HG02678 (cell line): ENCODE results near the gene C1orf210.

Experiments used
- ATAC-seq: cut with Tn5 transposase; IDR thresholded peaks from one replicate; pipeline ENCODE4 v1.9.1; 2021; ENCODE audit warnings: mild to moderate bottlenecking, moderate library complexity; ENCODE audit not compliant: unreplicated experiment

C1orf210 gene

DNA sequence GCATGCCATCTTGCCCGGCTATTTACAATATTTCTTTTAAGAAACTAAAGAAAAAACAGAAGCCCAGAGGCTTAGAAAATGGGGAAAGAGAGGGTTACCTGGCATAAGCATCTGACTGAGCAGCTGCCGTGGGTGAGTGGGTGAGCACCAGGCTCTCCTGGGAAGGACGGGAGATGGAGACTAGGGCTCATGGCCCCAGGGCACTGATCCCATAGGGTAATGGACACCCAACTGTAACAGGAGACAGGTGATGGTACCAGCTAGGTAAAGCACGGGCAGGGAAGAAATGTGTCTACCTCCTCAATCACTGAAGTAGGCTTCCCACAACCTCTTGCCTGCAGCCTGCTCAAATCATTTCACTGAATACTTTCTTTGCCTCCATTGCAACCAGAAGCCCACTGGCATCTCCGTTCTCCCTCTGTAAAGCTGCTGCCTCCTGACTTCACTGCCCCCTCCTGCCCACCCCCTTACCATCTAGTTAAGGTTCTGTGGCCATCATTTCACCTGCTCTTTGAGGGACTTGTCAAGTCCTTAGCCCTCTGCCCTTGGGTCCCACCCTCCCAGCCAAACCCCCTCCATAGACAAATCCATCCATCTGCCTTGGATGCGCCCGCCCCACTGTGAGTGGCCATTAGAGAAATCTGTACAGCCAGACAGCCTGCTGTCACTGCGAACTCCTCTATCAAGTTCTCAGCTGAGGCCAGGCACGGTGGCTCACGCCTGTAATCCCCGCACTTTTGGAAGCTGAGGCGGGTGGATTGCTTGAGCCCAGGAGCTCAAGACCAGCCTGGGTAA is 9.4 kb downstream of the C1orf210 start:
- no peak for ATAC-seq

DNA sequence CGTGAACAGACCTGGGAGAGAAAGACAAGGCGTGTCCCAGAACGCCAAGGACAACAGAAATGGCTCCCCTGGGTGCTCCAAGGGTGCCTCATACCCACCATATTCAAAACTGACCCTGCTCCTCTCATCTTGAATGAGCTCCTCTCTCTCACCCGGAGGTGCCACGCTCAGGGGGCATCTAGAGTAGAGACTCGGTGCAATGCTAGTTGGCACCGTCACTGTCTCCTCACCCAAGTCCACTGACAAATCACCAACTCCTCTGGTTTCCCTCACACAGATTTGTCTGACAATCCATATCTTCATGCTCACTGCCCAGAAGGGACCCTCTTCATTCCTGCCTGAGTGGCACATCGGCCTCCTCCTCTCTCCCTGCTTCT is 10.6 kb downstream of the C1orf210 start:
- ATAC-seq: no peak

DNA sequence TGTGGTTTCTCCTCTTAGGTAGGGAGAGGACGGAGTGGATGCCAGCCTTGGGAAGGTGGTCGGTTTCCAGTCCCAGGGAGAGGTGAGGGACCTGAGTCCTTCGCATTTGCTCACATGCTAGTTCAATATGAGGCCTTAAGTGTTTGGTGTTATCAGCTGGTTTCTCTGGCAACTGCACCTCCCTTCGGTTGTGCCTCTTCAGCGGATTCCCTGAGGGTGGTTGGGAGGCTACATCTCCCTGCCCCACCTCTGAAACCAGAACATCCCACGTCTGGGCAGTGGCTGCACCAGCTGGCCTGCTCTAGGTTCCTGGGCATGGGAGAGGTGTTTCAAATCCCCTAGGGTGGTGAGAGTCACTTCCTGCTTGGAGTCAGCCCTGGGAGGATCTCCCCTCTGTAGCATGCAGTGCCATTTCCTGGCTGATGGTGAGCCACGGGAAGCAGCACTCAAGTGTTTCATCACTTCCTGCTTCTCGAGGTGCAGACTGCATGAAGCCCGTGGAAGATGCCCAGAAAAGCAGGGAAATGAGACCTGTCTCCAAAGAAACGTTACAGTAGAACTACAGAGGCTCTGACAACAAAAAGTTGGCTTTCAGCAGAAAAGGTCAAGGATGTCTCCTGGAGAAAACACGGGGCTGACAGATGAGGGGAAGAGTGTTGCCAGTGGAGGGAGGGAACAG is 11.1 kb downstream of the C1orf210 start:
- ATAC-seq: no peak

DNA sequence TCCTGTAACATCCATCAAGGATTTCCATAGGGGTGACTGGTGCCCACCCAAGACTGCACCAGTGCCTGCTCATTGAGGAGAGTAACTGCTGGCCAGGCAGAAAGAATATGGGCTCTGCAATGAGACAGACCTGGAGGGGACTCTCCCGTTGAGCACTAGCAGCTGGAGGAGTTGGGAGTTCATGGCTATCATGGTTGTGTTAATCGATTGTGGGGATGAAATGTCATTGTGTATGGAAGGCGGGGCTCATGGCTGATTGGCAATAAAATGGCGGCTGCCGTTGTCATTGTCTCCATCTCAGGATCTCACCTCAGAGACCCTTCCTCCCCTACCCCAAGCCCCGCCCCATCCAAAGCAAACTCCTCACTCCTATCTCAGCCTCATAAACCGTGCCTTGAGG is 11.7 kb downstream of the C1orf210 start:
- no peak for ATAC-seq

DNA sequence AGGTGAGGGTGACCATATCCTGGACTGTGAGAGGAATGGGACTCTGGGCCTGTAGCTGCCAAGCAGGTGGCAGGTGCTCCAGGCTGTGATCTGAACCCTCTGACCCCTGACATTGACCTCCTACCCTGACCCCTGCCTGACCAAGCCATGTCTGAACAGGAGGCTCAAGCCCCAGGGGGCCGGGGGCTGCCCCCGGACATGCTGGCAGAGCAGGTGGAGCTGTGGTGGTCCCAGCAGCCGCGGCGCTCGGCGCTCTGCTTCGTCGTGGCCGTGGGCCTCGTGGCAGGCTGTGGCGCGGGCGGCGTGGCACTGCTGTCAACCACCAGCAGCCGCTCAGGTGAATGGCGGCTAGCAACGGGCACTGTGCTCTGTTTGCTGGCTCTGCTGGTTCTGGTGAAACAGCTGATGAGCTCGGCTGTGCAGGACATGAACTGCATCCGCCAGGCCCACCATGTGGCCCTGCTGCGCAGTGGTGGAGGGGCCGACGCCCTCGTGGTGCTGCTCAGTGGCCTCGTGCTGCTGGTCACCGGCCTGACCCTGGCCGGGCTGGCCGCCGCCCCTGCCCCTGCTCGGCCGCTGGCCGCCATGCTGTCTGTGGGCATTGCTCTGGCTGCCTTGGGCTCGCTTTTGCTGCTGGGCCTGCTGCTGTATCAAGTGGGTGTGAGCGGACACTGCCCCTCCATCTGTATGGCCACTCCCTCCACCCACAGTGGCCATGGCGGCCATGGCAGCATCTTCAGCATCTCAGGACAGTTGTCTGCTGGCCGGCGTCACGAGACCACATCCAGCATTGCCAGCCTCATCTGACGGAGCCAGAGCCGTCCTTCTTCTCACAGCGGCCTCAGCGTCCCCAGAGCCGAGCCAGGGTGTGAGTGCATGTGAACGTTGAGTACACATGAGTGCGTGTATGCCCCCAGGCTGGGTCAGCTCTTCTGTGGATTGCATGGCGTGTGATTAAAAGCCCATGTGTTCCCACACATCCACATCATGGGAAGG is 12.5 kb downstream of the C1orf210 start:
- no peak for ATAC-seq

DNA sequence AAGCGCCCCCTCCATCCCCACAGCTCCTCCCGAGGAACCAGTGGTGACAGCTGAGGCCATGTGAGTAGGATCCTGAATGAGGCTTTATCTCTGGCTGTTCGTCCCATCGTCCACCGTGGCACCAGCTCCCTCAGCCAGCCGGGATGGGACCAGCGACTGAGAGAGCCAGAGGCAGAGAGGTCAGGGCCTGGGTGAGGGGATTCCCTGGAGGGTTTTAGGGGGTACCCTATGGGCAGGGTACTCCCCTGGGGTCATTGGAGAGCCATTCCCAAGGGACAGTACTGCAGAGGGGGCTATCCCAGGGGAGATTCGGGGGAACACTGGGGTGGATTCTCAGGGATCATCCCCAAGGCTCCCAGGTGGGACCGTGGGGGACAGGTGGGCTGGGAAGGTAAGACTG is 13.2 kb downstream of the C1orf210 start:
- ATAC-seq: no peak

DNA sequence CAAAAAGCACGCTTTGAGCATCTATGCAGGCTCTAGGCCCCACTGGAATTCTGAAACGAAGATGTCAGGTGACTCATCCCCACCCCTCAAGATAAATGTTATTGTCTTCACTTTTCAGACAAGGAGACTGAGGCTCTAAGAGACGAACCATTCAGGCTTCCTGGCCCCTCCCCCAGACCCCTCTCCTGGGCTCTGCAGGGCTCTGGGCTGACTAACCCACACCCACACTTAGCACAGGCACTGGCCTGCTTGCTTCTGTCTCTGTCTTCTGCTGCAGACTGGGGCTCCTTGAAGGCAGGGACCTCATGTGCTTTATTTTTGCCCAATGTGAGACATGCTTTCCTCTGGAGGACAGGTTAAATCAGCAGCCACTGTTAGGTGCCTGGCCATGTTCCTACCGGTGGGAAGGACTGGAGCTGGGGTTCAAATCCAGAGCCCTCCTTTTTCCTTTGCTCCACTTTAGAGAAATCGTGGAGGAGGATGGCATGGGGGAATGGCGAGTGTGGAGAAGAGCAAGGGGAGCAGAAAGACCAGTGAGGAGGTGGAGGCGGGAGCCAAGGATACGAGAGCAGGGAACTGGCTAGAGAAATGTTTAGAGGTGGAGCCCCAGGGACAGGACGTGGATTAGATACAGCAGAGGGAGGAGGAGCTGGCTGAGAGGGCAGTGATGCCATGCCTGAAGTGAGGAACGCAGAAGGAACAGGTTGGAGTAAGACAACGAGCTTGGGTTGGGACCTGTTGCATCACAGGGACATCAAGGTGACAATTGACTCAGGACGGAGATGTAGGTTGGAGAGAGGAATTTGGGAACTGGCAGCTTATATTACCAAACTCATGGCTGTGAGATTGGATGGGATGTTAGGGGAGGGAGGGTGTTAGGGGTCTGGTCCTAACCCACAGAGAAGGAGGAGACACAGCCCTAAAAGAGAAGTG is 13.9 kb downstream of the C1orf210 start:
- ATAC-seq: no peak

DNA sequence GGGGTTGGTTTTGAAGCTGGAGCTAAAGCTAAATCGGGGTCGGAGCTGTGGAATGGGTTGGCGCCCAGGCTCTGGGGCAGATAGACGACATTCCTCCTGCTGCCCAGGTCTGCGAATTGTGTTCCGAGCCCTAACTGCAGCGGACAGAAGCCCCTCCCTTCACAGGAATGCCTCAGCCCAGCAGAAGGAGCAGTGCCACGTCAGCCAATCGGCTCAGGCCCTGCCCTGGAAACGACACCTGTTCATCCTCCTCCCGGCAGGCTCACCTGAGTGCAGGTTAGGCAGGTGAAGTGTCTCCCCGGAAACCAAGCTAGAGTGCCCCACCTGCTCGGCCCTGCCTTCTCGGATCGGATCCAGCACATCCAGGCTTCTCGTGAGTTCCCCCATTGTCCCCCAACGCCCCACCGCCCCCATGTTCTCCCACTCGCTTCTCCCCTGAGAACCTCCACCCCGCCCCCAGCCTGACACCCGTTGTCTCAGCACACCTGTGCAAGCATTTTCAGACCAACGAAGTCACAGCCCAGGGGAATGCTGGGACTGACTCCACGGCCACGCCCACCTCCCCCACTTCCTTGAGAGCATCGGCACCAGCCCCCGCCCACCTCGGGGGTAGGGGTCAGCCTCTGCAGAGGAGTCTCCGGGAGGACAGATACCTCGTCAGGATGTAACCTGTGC is 14.8 kb downstream of the C1orf210 start:
- ATAC-seq: no peak

DNA sequence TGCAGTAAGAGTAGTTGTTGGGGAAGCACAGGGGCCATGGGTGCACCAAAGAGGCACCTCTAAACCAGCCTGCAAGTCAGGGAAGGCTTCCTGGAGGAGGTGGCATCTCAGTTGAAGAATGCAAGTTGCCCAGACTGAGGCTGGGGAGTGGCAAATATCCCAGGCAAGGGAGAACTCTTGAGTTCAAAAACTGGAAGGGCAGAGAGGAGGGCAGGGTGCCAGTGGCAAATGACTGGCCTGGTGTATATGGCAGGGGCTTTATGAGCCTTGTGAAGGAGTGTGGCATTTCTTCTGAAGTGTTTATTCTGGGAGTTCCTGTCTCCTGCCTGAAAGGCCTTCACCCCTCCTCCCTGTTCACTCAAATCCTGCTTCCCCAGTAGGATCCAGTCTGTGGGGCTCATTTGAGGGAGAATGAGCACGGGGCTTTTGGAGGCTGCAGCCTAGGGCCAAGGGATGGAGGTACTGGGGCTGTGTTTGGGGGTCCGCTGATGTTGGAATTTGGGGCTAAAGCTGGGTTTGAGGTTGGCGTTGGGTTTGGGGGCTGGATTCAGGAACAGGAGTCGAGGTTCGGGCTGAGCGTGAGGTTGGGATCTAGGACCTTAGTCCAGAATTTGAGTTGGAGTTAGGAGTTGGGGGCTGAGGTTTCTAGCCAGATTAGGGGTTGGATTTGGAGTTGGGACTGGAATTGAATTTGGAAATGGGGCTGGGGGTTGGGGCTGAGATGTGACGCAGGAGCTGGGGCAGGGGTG is 15.6 kb downstream of the C1orf210 start, which contains the start of gene TMEM125:
Gene TMEM125 (plus strand): TSS at position 357 of the 749 bp plus-strand sequence. CDS start 2,740 bp downstream, outside the sequence.
- ATAC-seq: no peak

DNA sequence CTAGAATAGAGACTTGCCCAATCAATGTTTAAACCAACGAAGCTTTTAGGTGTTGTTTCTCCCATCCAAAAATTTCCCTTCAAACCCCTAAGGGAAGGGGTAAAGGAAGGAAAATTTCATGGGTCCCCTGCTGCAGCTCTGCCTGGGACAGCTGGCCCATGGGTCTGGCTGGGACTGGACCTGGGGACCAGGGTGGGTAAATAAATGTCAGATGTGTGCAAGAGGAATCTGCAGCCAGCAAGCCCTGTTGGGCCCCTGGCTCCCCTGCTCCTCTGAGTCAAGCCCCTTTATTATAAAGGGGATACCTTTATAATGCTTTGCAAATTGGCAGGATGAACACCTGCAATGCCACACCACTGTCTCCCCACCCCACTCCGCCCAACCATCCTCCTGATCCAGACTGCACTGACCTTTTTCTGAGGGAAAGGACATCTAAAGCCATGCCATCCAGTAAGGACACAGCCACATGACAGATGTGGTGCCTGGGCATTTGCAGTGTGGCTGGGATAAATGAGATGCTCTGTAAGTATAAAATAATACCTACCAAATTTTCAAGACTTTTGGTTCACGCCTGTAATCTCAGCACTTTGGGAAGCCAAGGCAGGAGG is 17.5 kb downstream of the C1orf210 start:
- ATAC-seq: no peak

DNA sequence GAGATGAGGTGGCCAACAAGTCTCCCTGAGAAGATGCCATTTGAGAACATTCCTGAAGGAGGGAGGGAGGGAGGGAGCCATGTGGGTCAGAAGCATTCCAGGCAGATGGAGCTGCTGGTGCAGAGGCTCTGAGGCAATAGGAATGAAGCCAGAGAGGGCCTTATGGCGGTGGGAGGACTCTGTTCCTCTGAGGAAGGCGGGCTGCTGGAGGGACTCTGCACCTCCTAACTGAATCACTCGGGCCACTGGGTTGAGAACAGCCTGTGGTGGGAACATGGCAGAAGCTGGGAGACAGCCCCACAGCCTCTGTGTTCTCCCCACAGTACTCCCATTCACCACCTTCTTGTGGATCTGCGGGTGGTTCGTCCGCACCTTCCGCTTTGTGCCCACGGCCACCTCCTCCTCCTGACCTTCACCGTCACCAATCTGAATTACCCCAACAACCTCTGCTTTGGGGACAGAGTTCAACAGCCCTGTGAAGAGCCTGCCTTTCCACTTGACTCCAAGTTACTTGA is 18.0 kb downstream of the C1orf210 start:
- no peak for ATAC-seq

DNA sequence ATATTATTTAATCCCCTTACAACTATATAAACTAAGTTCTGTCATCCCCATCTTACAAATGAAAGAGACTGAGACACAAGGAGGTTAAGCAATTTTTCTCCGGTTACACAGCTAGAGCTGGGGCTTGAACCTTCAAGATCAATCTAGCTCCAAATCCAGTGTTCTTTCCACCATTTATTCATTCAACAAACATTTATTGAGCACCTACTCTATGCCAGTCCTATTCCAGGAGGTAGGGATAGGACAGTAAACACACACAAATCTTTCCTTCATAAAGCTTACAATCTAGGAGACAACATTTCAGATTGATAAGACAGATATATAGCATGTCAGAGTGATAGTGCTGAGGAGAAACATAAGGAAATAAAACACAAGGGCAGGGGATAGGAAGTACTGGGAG is 18.5 kb downstream of the C1orf210 start:
- no peak for ATAC-seq

DNA sequence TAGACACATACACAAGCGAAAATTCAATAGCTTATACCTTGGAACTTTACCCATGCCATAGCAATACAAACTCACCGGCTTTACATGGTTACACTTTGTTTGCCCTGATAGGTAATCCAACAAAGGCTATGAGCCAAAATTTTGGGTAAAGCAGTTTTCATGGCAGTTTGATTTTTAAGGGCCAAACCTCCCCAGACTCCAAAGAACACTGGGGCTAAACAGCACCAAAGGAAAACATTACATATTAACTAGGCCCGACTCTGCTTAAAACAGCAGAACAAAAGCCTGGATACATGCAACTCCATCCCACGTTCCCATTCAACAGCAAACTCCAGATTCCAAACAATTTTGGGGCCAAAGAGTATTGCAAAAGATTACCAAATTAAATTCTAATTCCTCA is 19.9 kb downstream of the C1orf210 start:
- ATAC-seq: no peak

DNA sequence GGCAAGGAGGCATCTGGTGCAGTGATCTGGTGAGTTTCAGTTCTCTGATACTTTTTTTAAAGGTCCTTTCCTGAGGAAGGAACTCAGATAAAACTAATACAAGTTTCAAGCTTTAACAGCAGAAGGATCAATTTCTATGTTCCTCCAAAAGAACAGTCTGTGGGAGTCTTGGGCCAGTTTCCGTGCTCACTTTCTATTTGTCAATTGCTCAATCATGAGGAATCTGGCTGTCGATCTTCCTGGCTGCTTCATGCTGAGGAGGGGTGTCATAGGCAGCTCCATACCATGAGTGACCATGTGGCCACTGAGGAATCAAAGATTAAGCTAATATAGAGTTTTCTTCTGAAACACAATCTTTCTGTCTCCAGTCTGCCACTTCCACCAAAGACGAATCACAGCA is 27.0 kb downstream of the C1orf210 start:
- no peak for ATAC-seq

DNA sequence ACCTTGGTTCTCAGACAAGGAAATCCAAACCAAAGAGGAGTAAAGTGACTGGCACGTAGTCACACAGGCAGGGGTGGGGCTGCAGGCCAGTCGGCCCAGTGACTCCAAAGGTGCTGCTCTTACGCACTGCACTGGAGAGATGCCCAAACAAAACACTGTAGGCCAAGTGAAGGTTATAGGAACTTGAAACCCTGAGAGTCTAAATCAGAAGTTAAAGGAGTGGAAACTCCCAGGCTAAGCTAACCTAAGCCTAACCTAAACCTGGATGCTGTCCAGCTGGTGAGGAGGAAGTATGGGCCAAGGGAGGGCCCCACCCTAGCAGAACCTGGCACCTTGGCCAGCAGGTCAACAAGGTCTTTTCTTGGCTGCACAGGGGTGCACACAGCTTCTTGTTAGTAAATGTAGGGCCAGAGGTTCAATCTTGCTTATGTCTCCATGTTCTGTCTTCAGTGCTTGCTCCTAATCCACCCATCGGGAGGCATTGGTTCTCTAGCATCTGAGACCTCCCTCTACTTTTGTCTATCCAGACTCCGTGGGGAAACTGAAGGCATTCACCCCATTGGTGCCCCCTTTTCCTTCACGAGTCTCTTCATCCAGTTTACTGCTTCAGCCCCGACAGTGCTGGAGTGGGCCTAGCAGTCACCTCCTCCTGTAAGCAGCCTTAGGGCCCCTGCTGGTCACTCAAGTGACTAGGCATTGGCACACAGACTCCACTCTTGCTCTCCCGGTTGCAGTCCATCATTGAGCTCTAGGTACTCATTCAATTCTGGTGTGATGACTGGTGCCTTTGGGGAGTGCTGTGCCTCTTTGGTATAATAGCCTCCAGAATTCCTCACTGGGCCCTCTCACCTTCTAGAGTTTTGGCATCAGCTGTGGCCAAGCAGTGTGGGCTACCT is 28.5 kb downstream of the C1orf210 start:
- no peak for ATAC-seq

DNA sequence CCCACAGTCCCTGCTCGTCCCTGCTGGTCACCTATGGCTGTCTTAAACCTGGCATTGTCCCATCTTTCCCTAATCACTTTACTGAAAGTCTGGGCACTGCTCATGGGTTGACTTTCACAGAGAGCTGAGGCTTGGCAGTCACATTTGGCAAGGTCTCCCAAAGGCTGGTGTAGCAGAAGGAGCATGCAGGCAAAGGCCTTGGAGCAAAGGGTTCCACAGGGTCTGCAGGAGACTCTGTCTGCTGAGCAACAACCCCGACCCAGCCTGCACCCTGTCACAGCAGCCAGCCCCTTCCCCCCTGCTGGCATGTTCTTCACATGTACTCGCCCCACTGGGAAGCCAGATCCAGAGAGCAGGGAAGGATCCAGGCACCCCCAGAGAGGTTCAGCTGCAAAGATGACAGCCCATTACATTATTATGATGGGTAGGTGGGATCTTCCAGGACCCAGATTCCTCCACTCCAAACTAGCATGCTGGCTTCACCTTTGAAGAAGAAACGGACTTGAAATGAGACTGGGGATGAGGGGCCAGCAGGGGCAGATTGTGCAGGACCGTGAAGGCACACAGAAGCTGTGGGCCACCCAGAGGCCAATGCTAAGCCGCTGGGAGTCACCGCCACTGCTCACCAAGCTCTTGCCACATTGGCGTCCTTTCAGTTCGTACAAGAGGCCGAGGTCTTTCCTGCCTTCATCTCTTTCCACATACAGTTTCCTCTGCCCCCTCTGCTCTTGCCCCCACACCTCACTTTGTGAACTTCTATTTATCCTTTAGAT is 29.8 kb downstream of the C1orf210 start:
- no peak for ATAC-seq
